Activated CD8-positive, alpha-beta T cell treated with anti-CD3 and anti-CD28 coated beads, Interleukin-2, amount 10 ng/mL, durations not matched to agents 7 days and 5 days (primary cell): ENCODE data around the gene ERMN. TPM values are rescaled to one million over a fixed set of nuclear protein-coding genes. Genes with fewer than 3 reads are reported as not detected.
A peak's percentile ranks its signal among the peaks of the same experiment; 100 is the strongest.

Experiments
- ATAC-seq: fragments of 150-1000 bp; cut with Tn5 transposase; one replicate; pipeline ENCODE4 v1.10.0; 2021; ENCODE audit warnings: moderate library complexity
- CTCF ChIA-PET: fragments of 350-600 bp; sonication (Branson Sonifier 250); formaldehyde crosslinking; loops from one replicate; lab custom pipeline; 2021; ENCODE audit warnings: antibody characterized with exemption; lab: Charles Lee
- POLR2A ChIA-PET: fragments of 350-600 bp; sonication (Branson Sonifier 250); formaldehyde crosslinking; loops from one replicate; lab custom pipeline; 2021; ENCODE audit warnings: antibody characterized with exemption; lab: Charles Lee
- DNase-seq: peaks from one replicate; pipeline ENCODE4 v3.0.0-alpha.2; 2020
- H3K27ac Mint-ChIP-seq: one replicate; pipeline ENCODE4 v1.8.0; 2021; ENCODE audit warnings: mild to moderate bottlenecking, mixed read lengths
- H3K27me3 Mint-ChIP-seq: one replicate; pipeline ENCODE4 v1.8.0; 2021; ENCODE audit warnings: low read depth, mixed read lengths
- H3K36me3 Mint-ChIP-seq: one replicate; pipeline ENCODE4 v1.8.0; 2021; ENCODE audit warnings: low read depth, mixed read lengths
- H3K4me1 Mint-ChIP-seq: one replicate; pipeline ENCODE4 v1.8.0; 2021; ENCODE audit warnings: low read depth, mixed read lengths
- H3K4me3 Mint-ChIP-seq: one replicate; pipeline ENCODE4 v1.8.0; 2021; ENCODE audit warnings: mild to moderate bottlenecking, mixed read lengths
- H3K9me3 Mint-ChIP-seq: one replicate; pipeline ENCODE4 v1.8.0; 2022; ENCODE audit warnings: mixed read lengths; ENCODE audit not compliant: insufficient read depth
- total RNA-seq, 2 experiments: library from RNA; stranded (reverse); gene quantifications; one replicate each; pipeline ENCODE4 v1.2.3, GENCODE V29; 2021

ERMN gene
- total RNA-seq, 2 experiments from 2014 or later: 2.2 to 3.2 TPM

- peak overlapping the region; percentile 56 for H3K27ac Mint-ChIP-seq
These were observed 2.2 kb upstream of the ERMN start for GRCh38 chr2:157327621-157328500.

GRCh38 chr2:157327200-157327599 is 1.6 kb upstream of the ERMN start:
- no peak for DNase-seq
- H3K4me3 Mint-ChIP-seq: peak overlapping the region; percentile 27
- no peaks in the 10 kb centered on the region for H3K9me3 Mint-ChIP-seq
- H3K27me3 Mint-ChIP-seq: no peaks in the 10 kb centered on the region
- ATAC-seq: no peak
- peaks cover 10% of the 10 kb centered on the region for H3K36me3 Mint-ChIP-seq
- H3K27ac Mint-ChIP-seq: no peak overlapping the region
- ChIA-PET POLR2A (interaction anchor here (0.8 to 2.6 kb wide), 10 partner anchors 21 to 117 kb away, joined by 3 to 20 read pairs (median 6); partner anchors contain the start of gene CYTIP), CTCF (interaction anchor here (0.7 to 28.3 kb wide), 47 partner anchors 9 to 537 kb away, joined by 3 to 442 read pairs (median 9); partner anchors contain the start of genes ACVR1C and CYTIP)
- peaks cover 40% of the 10 kb centered on the region for H3K4me1 Mint-ChIP-seq

More at GRCh38 chr2:157327621-157328500, 2.2 kb upstream of the ERMN start:
- Mint-ChIP-seq H3K9me3 (no peaks in the 10 kb centered on the region), H3K4me1 (peaks cover 41% of the 10 kb centered on the region), H3K4me3 (peak overlapping the region; percentile 27), H3K36me3 (peaks cover 10% of the 10 kb centered on the region), H3K27me3 (no peaks in the 10 kb centered on the region)
- POLR2A ChIA-PET: interaction anchor here (0.8 to 2.6 kb wide), 11 partner anchors 20 to 116 kb away, joined by 3 to 20 read pairs (median 6); partner anchors contain the start of gene CYTIP
- CTCF ChIA-PET: interaction anchor here (0.5 to 28.3 kb wide), 62 partner anchors 9 to 573 kb away, joined by 3 to 442 read pairs (median 7); partner anchors contain the start of genes ACVR1C, CYTIP and GALNT5
- DNase-seq (peak; percentile 91), ATAC-seq (peak; percentile 96)

GRCh38 chr2:157326698-157327097 is 1.1 kb upstream of the ERMN start:
- no peak for ATAC-seq
- Mint-ChIP-seq H3K27ac (no peak overlapping the region), H3K36me3 (peaks cover 10% of the 10 kb centered on the region), H3K4me1 (peaks cover 40% of the 10 kb centered on the region), H3K9me3 (no peaks in the 10 kb centered on the region), H3K27me3 (no peaks in the 10 kb centered on the region), H3K4me3 (no peak overlapping the region)
- ChIA-PET POLR2A (interaction anchor here (0.8 to 2.6 kb wide), 7 partner anchors 92 to 117 kb away, joined by 3 to 20 read pairs (median 6); partner anchors contain the start of gene CYTIP), CTCF (interaction anchor here (0.6 to 28.3 kb wide), 40 partner anchors 8 to 309 kb away, joined by 3 to 442 read pairs (median 10); partner anchors contain the start of genes ACVR1C and CYTIP)
- no peak for DNase-seq

- peaks cover 14% of the 10 kb centered on the region for H3K36me3 Mint-ChIP-seq
- no peaks in the 10 kb centered on the region for H3K27me3 Mint-ChIP-seq
- CTCF ChIA-PET: interaction anchor here (1.1 to 28.3 kb wide), 6 partner anchors 14 to 165 kb away, joined by 3 to 442 read pairs (median 97); partner anchors contain the start of gene CYTIP
- H3K4me1 Mint-ChIP-seq: peaks cover 32% of the 10 kb centered on the region
- no peaks in the 10 kb centered on the region for H3K9me3 Mint-ChIP-seq
- no peak for ATAC-seq
- H3K27ac Mint-ChIP-seq: no peak overlapping the region
- no peak for DNase-seq
- H3K4me3 Mint-ChIP-seq: no peak overlapping the region
- POLR2A ChIA-PET: no interaction called here
These were observed 1.2 kb downstream of the ERMN start for GRCh38 chr2:157324331-157324843.

GRCh38 chr2:157322432-157322831 is 3.2 kb downstream of the ERMN start:
- H3K9me3 Mint-ChIP-seq: no peaks in the 10 kb centered on the region
- ATAC-seq (no peak), DNase-seq (no peak)
- H3K27ac Mint-ChIP-seq: no peak overlapping the region
- H3K4me3 Mint-ChIP-seq: no peak overlapping the region
- peaks cover 12% of the 10 kb centered on the region for H3K36me3 Mint-ChIP-seq
- CTCF ChIA-PET: interaction anchor here (0.8 to 28.3 kb wide), 4 partner anchors 16 to 117 kb away, joined by 3 to 442 read pairs (median 100); no protein-coding TSS in a partner anchor
- POLR2A ChIA-PET: no interaction called here
- H3K4me1 Mint-ChIP-seq: peaks cover 19% of the 10 kb centered on the region
- no peaks in the 10 kb centered on the region for H3K27me3 Mint-ChIP-seq

GRCh38 chr2:157321466-157321865 is 4.2 kb downstream of the ERMN start:
- no peaks in the 10 kb centered on the region for H3K27me3 Mint-ChIP-seq
- peaks cover 12% of the 10 kb centered on the region for H3K36me3 Mint-ChIP-seq
- ATAC-seq (no peak), DNase-seq (no peak)
- ChIA-PET POLR2A (no interaction called here), CTCF (interaction anchor here (0.7 to 28.3 kb wide), 3 partner anchors 17 to 144 kb away, joined by 3 to 442 read pairs (median 196); no protein-coding TSS in a partner anchor)
- H3K4me3 Mint-ChIP-seq: no peak overlapping the region
- no peak overlapping the region for H3K27ac Mint-ChIP-seq
- no peaks in the 10 kb centered on the region for H3K9me3 Mint-ChIP-seq
- peaks cover 15% of the 10 kb centered on the region for H3K4me1 Mint-ChIP-seq

GRCh38 chr2:157320409-157320808 is 5.2 kb downstream of the ERMN start:
- ChIA-PET POLR2A (no interaction called here), CTCF (interaction anchor here (0.8 to 28.3 kb wide), 3 partner anchors 11 to 18 kb away, joined by 3 to 442 read pairs (median 196); no protein-coding TSS in a partner anchor)
- Mint-ChIP-seq H3K27ac (no peak overlapping the region), H3K4me1 (peaks cover 15% of the 10 kb centered on the region), H3K27me3 (no peaks in the 10 kb centered on the region), H3K9me3 (no peaks in the 10 kb centered on the region), H3K36me3 (peaks cover 12% of the 10 kb centered on the region), H3K4me3 (no peak overlapping the region)
- no peak for ATAC-seq
- no peak for DNase-seq

GRCh38 chr2:157319795-157320194 is 5.8 kb downstream of the ERMN start:
- CTCF ChIA-PET: interaction anchor here (1.8 to 28.3 kb wide), 4 partner anchors 7 to 18 kb away, joined by 6 to 442 read pairs (median 108); no protein-coding TSS in a partner anchor

GRCh38 chr2:157318884-157319283 is 6.7 kb downstream of the ERMN start:
- Mint-ChIP-seq H3K4me3 (no peak overlapping the region), H3K36me3 (peaks cover 12% of the 10 kb centered on the region), H3K9me3 (no peaks in the 10 kb centered on the region), H3K27me3 (no peaks in the 10 kb centered on the region), H3K27ac (no peak overlapping the region), H3K4me1 (peaks cover 15% of the 10 kb centered on the region)
- CTCF ChIA-PET: interaction anchor here (1.8 to 28.3 kb wide), 4 partner anchors 8 to 19 kb away, joined by 6 to 442 read pairs (median 108); no protein-coding TSS in a partner anchor
- DNase-seq: no peak
- no peak for ATAC-seq
- POLR2A ChIA-PET: interaction anchor here (0.6 kb wide), 1 partner anchor 692 kb away, joined by 3 read pairs; no protein-coding TSS in a partner anchor

More at GRCh38 chr2:157319795-157320194, 5.8 kb downstream of the ERMN start:
- H3K4me1 Mint-ChIP-seq: peaks cover 15% of the 10 kb centered on the region
- DNase-seq (no peak), ATAC-seq (no peak)
- H3K9me3 Mint-ChIP-seq: no peaks in the 10 kb centered on the region
- H3K4me3 Mint-ChIP-seq: no peak overlapping the region
- H3K27ac Mint-ChIP-seq: no peak overlapping the region
- POLR2A ChIA-PET: no interaction called here
- no peaks in the 10 kb centered on the region for H3K27me3 Mint-ChIP-seq
- H3K36me3 Mint-ChIP-seq: peaks cover 12% of the 10 kb centered on the region

- ChIA-PET CTCF (interaction anchor here (1.1 to 28.3 kb wide), 4 partner anchors 12 to 176 kb away, joined by 4 to 442 read pairs (median 11); no protein-coding TSS in a partner anchor), POLR2A (no interaction called here)
- Mint-ChIP-seq H3K27ac (no peak overlapping the region), H3K27me3 (peaks cover 2% of the 10 kb centered on the region), H3K4me1 (no peaks in the 10 kb centered on the region), H3K4me3 (no peak overlapping the region), H3K9me3 (no peaks in the 10 kb centered on the region), H3K36me3 (peaks cover 2% of the 10 kb centered on the region)
- ATAC-seq (no peak), DNase-seq (no peak)
These were observed 9.7 kb downstream of the ERMN start for GRCh38 chr2:157315901-157316300.

- Mint-ChIP-seq H3K36me3 (no peaks in the 10 kb centered on the region), H3K9me3 (no peaks in the 10 kb centered on the region), H3K27me3 (peaks cover 2% of the 10 kb centered on the region), H3K27ac (no peak overlapping the region), H3K4me3 (no peak overlapping the region), H3K4me1 (no peaks in the 10 kb centered on the region)
- POLR2A ChIA-PET: no interaction called here
- DNase-seq: no peak
- CTCF ChIA-PET: interaction anchor here (1.3 to 28.3 kb wide), 2 partner anchors 11 to 15 kb away, joined by 7 to 442 read pairs; no protein-coding TSS in a partner anchor
- ATAC-seq: no peak
These were observed 12.6 kb downstream of the ERMN start for GRCh38 chr2:157312866-157313486.
